ENCODE measurements around the gene CEP170. TPM values are rescaled to one million over a fixed set of nuclear protein-coding genes. Genes with fewer than 3 reads are reported as not detected.
"Not testable (repeated sequence)": the region's sequence is repeated elsewhere in the genome, so short reads cannot be mapped to it uniquely, and the experiment has no call there.

Gene CEP170
- polyA plus RNA-seq, 1 donor (not counting 4 experiments of a cell fraction or from before 2014, with no cell fraction given) = 40.5 TPM

- H3K4me2 ChIP-seq (ENCODE audit: control insufficient read depth, extremely low read depth, insufficient read depth, low read depth, low read length); H3K9me3 ChIP-seq (ENCODE audit: control insufficient read depth, low read depth, low read length); H3K27ac ChIP-seq (ENCODE audit: control insufficient read depth, insufficient read depth, low read length); H3K9ac ChIP-seq (ENCODE audit: control insufficient read depth, extremely low read depth, insufficient read depth, low read length); H3K9me1 ChIP-seq (ENCODE audit: control insufficient read depth, extremely low read depth, insufficient read depth, low read length); H2AFZ ChIP-seq (ENCODE audit: control insufficient read depth, low read length); DNase-seq (ENCODE audit: low read depth, low spot score); H3K4me3 ChIP-seq (ENCODE audit: control insufficient read depth in 2 of 3, extremely low read depth in 1 of 3, insufficient read depth in 2 of 3, low read depth in 1 of 3, low read length in 3 of 3); dilution Hi-C loops (cut with MboI; ENCODE audit: extremely low pct_ligation_motif_present, low sequenced_read_pairs); H3K27me3 ChIP-seq (ENCODE audit: control insufficient read depth, extremely low read depth, insufficient read depth, low read length); H4K20me1 ChIP-seq (ENCODE audit: control insufficient read depth, extremely low read depth, insufficient read depth, low read length); H3K4me1 ChIP-seq (ENCODE audit: control insufficient read depth, extremely low read depth, insufficient read depth, low read length); H3K79me2 ChIP-seq (ENCODE audit: control insufficient read depth, insufficient read depth, low read length); FAIRE-seq; H3K36me3 ChIP-seq (ENCODE audit: control insufficient read depth in 2 of 2, extremely low read depth in 1 of 2, insufficient read depth in 2 of 2, low read length in 2 of 2): not testable (repeated sequence)
Measured at GRCh38 chr1:243150906-243151305, 104.2 kb downstream of the CEP170 start.

- H3K36me3 ChIP-seq (ENCODE audit: control insufficient read depth in 2 of 2, extremely low read depth in 1 of 2, insufficient read depth in 2 of 2, low read length in 2 of 2); H3K27ac ChIP-seq (ENCODE audit: control insufficient read depth, insufficient read depth, low read length); H3K4me3 ChIP-seq (ENCODE audit: control insufficient read depth in 2 of 3, extremely low read depth in 1 of 3, insufficient read depth in 2 of 3, low read depth in 1 of 3, low read length in 3 of 3); H3K4me2 ChIP-seq (ENCODE audit: control insufficient read depth, extremely low read depth, insufficient read depth, low read depth, low read length); H3K27me3 ChIP-seq (ENCODE audit: control insufficient read depth, extremely low read depth, insufficient read depth, low read length); DNase-seq (ENCODE audit: low read depth, low spot score); H3K9me3 ChIP-seq (ENCODE audit: control insufficient read depth, low read depth, low read length); dilution Hi-C loops (cut with MboI; ENCODE audit: extremely low pct_ligation_motif_present, low sequenced_read_pairs); H3K4me1 ChIP-seq (ENCODE audit: control insufficient read depth, extremely low read depth, insufficient read depth, low read length); H3K9ac ChIP-seq (ENCODE audit: control insufficient read depth, extremely low read depth, insufficient read depth, low read length); FAIRE-seq; H2AFZ ChIP-seq (ENCODE audit: control insufficient read depth, low read length); H4K20me1 ChIP-seq (ENCODE audit: control insufficient read depth, extremely low read depth, insufficient read depth, low read length); H3K79me2 ChIP-seq (ENCODE audit: control insufficient read depth, insufficient read depth, low read length); H3K9me1 ChIP-seq (ENCODE audit: control insufficient read depth, extremely low read depth, insufficient read depth, low read length): not testable (repeated sequence)
Measured at GRCh38 chr1:243149120-243149519, 106.0 kb downstream of the CEP170 start.

GRCh38 chr1:243147351-243147750 is 107.7 kb downstream of the CEP170 start:
- H3K36me3 ChIP-seq (ENCODE audit: control insufficient read depth in 2 of 2, extremely low read depth in 1 of 2, insufficient read depth in 2 of 2, low read length in 2 of 2); H3K9ac ChIP-seq (ENCODE audit: control insufficient read depth, extremely low read depth, insufficient read depth, low read length); H4K20me1 ChIP-seq (ENCODE audit: control insufficient read depth, extremely low read depth, insufficient read depth, low read length); H3K79me2 ChIP-seq (ENCODE audit: control insufficient read depth, insufficient read depth, low read length); H3K9me1 ChIP-seq (ENCODE audit: control insufficient read depth, extremely low read depth, insufficient read depth, low read length); H3K9me3 ChIP-seq (ENCODE audit: control insufficient read depth, low read depth, low read length); H3K4me2 ChIP-seq (ENCODE audit: control insufficient read depth, extremely low read depth, insufficient read depth, low read depth, low read length); H3K27me3 ChIP-seq (ENCODE audit: control insufficient read depth, extremely low read depth, insufficient read depth, low read length); dilution Hi-C loops (cut with MboI; ENCODE audit: extremely low pct_ligation_motif_present, low sequenced_read_pairs); H3K27ac ChIP-seq (ENCODE audit: control insufficient read depth, insufficient read depth, low read length); H2AFZ ChIP-seq (ENCODE audit: control insufficient read depth, low read length); H3K4me1 ChIP-seq (ENCODE audit: control insufficient read depth, extremely low read depth, insufficient read depth, low read length); DNase-seq (ENCODE audit: low read depth, low spot score); H3K4me3 ChIP-seq (ENCODE audit: control insufficient read depth in 2 of 3, extremely low read depth in 1 of 3, insufficient read depth in 2 of 3, low read depth in 1 of 3, low read length in 3 of 3); FAIRE-seq: not testable (repeated sequence)

GRCh38 chr1:243140498-243140897 is 114.6 kb downstream of the CEP170 start:
- H3K27me3 ChIP-seq (ENCODE audit: control insufficient read depth, extremely low read depth, insufficient read depth, low read length); H3K4me3 ChIP-seq (ENCODE audit: control insufficient read depth in 2 of 3, extremely low read depth in 1 of 3, insufficient read depth in 2 of 3, low read depth in 1 of 3, low read length in 3 of 3); H4K20me1 ChIP-seq (ENCODE audit: control insufficient read depth, extremely low read depth, insufficient read depth, low read length); H3K4me1 ChIP-seq (ENCODE audit: control insufficient read depth, extremely low read depth, insufficient read depth, low read length); H2AFZ ChIP-seq (ENCODE audit: control insufficient read depth, low read length); dilution Hi-C loops (cut with MboI; ENCODE audit: extremely low pct_ligation_motif_present, low sequenced_read_pairs); H3K36me3 ChIP-seq (ENCODE audit: control insufficient read depth in 2 of 2, extremely low read depth in 1 of 2, insufficient read depth in 2 of 2, low read length in 2 of 2); H3K4me2 ChIP-seq (ENCODE audit: control insufficient read depth, extremely low read depth, insufficient read depth, low read depth, low read length); H3K9me3 ChIP-seq (ENCODE audit: control insufficient read depth, low read depth, low read length); FAIRE-seq; H3K9ac ChIP-seq (ENCODE audit: control insufficient read depth, extremely low read depth, insufficient read depth, low read length); H3K9me1 ChIP-seq (ENCODE audit: control insufficient read depth, extremely low read depth, insufficient read depth, low read length); H3K79me2 ChIP-seq (ENCODE audit: control insufficient read depth, insufficient read depth, low read length); DNase-seq (ENCODE audit: low read depth, low spot score); H3K27ac ChIP-seq (ENCODE audit: control insufficient read depth, insufficient read depth, low read length): not testable (repeated sequence)

GRCh38 chr1:243122876-243123409 is 132.1 kb downstream of the CEP170 start:
- H3K27ac ChIP-seq (ENCODE audit: control insufficient read depth, insufficient read depth, low read length); DNase-seq (ENCODE audit: low read depth, low spot score); H3K9me3 ChIP-seq (ENCODE audit: control insufficient read depth, low read depth, low read length); H4K20me1 ChIP-seq (ENCODE audit: control insufficient read depth, extremely low read depth, insufficient read depth, low read length); H2AFZ ChIP-seq (ENCODE audit: control insufficient read depth, low read length); H3K27me3 ChIP-seq (ENCODE audit: control insufficient read depth, extremely low read depth, insufficient read depth, low read length); H3K9me1 ChIP-seq (ENCODE audit: control insufficient read depth, extremely low read depth, insufficient read depth, low read length); H3K9ac ChIP-seq (ENCODE audit: control insufficient read depth, extremely low read depth, insufficient read depth, low read length); dilution Hi-C loops (cut with MboI; ENCODE audit: extremely low pct_ligation_motif_present, low sequenced_read_pairs); H3K36me3 ChIP-seq (ENCODE audit: control insufficient read depth in 2 of 2, extremely low read depth in 1 of 2, insufficient read depth in 2 of 2, low read length in 2 of 2); H3K79me2 ChIP-seq (ENCODE audit: control insufficient read depth, insufficient read depth, low read length); H3K4me3 ChIP-seq (ENCODE audit: control insufficient read depth in 2 of 3, extremely low read depth in 1 of 3, insufficient read depth in 2 of 3, low read depth in 1 of 3, low read length in 3 of 3); H3K4me1 ChIP-seq (ENCODE audit: control insufficient read depth, extremely low read depth, insufficient read depth, low read length); FAIRE-seq; H3K4me2 ChIP-seq (ENCODE audit: control insufficient read depth, extremely low read depth, insufficient read depth, low read depth, low read length): not testable (repeated sequence)

Data from keratinocyte (primary cell).